ENCODE data around the gene TNFRSF4.

Gene TNFRSF4

GRCh38 chr1:1216770-1217620 is 3.0 kb upstream of the TNFRSF4 start:
- DNase-seq = no peak

- DNase-seq = no peak
Measured at GRCh38 chr1:1215881-1216605, 2.1 kb upstream of the TNFRSF4 start.

GRCh38 chr1:1215080-1215676 is 1.2 kb upstream of the TNFRSF4 start:
- DNase-seq = no peak

GRCh38 chr1:1212780-1213344 is 1.1 kb downstream of the TNFRSF4 start:
- no peak for DNase-seq

- DNase-seq = no peak
Measured at GRCh38 chr1:1211541-1212441, 2.2 kb downstream of the TNFRSF4 start.

GRCh38 chr1:1210726-1211540 is 3.0 kb downstream of the TNFRSF4 start:
- DNase-seq = no peak

GRCh38 chr1:1208713-1209433 is 5.1 kb downstream of the TNFRSF4 start:
- no peak for DNase-seq

- no peak for DNase-seq
Measured at GRCh38 chr1:1207571-1207892, 6.4 kb downstream of the TNFRSF4 start.

GRCh38 chr1:1206966-1207531 is 6.9 kb downstream of the TNFRSF4 start:
- DNase-seq = no peak

GRCh38 chr1:1206376-1206965 is 7.5 kb downstream of the TNFRSF4 start, which contains the start of gene TNFRSF18:
TNFRSF18 (minus strand) TSS chr1:1206592; CDS start chr1:1206571, 21 bp downstream.
- no peak for DNase-seq

- DNase-seq = no peak
Measured at GRCh38 chr1:1205769-1206375, 8.1 kb downstream of the TNFRSF4 start.

GRCh38 chr1:1204998-1205768 is 8.8 kb downstream of the TNFRSF4 start:
- no peak for DNase-seq

GRCh38 chr1:1204425-1204920 is 9.5 kb downstream of the TNFRSF4 start:
- no peak for DNase-seq

GRCh38 chr1:1203561-1204424 is 10.2 kb downstream of the TNFRSF4 start:
- DNase-seq = no peak

GRCh38 chr1:1202831-1203560 is 11.0 kb downstream of the TNFRSF4 start:
- DNase-seq = no peak

GRCh38 chr1:1200876-1201810 is 12.8 kb downstream of the TNFRSF4 start:
- no peak for DNase-seq

Data from NCI-H446 treated with DMSO at 0.1 percent for 48 hours (cell line).